ENCODE results near the gene SDK1.

The SDK1 gene

DNA sequence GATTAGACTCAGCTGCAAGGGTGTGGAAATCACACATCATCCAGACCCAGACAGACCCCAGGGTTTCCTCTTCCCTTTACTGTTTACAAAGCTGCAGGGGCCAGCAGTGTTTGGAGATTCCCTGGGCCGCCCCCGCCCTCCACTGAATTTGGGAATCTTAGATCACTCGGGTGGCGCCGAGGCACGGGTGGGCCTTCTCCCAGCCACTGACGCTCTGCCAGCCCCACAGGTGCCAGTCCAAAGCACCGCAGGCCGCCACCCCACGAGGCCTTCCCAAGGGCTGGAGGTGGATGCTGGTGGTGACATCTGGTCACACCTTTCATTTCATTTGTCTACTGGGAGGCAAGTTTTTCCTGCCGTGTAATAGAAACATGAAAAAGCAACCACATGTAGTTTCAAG lies 941.7 kb downstream of the SDK1 start:
- TF ChIP-seq, protein P1, sequence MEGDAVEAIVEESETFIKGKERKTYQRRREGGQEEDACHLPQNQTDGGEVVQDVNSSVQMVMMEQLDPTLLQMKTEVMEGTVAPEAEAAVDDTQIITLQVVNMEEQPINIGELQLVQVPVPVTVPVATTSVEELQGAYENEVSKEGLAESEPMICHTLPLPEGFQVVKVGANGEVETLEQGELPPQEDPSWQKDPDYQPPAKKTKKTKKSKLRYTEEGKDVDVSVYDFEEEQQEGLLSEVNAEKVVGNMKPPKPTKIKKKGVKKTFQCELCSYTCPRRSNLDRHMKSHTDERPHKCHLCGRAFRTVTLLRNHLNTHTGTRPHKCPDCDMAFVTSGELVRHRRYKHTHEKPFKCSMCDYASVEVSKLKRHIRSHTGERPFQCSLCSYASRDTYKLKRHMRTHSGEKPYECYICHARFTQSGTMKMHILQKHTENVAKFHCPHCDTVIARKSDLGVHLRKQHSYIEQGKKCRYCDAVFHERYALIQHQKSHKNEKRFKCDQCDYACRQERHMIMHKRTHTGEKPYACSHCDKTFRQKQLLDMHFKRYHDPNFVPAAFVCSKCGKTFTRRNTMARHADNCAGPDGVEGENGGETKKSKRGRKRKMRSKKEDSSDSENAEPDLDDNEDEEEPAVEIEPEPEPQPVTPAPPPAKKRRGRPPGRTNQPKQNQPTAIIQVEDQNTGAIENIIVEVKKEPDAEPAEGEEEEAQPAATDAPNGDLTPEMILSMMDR (IDR thresholded peaks at IDR 0.05; ENCODE audit: extremely low read depth, insufficient read depth, missing control alignments) = no peak
- in situ Hi-C loops (cut with MboI; ENCODE audit: low pct_unique_long_range_greater_than_20kb, low sequenced_read_pairs, unreplicated experiment) = no loop called here
- DNase-seq (ENCODE audit: low spot score) = no peak

DNA sequence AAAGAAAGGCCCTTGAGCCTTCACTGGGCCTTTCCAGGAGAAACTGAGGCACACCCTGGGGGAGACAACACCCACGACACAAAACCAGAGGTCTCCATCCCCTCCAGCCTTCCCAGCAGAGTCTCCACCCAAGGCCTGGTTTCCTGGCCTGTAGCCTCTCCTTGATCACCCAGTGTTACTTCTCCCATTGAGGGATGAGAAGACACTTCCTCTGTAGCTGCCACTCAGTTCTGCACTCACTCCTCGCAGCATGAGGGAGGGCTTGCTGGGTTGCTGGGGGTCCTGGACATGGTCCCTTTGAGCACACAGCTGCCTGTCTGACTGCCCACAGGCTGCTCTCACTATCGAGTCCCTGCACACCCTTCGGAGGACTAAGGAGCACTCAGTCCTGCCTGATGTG lies 943.0 kb downstream of the SDK1 start:
- TF ChIP-seq, protein P1 (IDR thresholded peaks at IDR 0.05; ENCODE audit: extremely low read depth, insufficient read depth, missing control alignments) = no peak
- in situ Hi-C loops (cut with MboI; ENCODE audit: low pct_unique_long_range_greater_than_20kb, low sequenced_read_pairs, unreplicated experiment) = no loop called here
- no peak for DNase-seq (ENCODE audit: low spot score)

DNA sequence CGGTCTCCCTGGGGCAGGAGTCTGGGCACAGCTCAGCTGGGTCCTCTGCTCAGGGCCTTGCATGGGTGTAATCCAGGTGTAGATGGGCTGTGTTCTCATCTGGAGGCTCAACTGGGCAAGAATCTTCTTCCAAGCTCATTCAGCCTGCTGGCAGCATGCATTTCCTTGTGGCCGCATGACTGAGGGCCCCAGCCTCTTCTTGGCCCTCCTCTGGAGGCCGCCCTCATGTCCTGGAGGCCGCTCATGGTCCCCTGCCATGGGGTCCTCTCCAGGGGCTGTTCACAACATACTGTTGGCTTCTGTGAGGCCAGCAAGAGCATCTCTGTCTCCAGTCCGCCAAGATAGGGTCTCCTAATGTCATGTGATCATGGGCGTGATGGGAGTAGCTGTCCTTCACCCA lies 943.6 kb downstream of the SDK1 start:
- DNase-seq (ENCODE audit: low spot score) = no peak
- TF ChIP-seq, protein P1 (IDR thresholded peaks at IDR 0.05; ENCODE audit: extremely low read depth, insufficient read depth, missing control alignments) = no peak
- in situ Hi-C loops (cut with MboI; ENCODE audit: low pct_unique_long_range_greater_than_20kb, low sequenced_read_pairs, unreplicated experiment) = no loop called here

DNA sequence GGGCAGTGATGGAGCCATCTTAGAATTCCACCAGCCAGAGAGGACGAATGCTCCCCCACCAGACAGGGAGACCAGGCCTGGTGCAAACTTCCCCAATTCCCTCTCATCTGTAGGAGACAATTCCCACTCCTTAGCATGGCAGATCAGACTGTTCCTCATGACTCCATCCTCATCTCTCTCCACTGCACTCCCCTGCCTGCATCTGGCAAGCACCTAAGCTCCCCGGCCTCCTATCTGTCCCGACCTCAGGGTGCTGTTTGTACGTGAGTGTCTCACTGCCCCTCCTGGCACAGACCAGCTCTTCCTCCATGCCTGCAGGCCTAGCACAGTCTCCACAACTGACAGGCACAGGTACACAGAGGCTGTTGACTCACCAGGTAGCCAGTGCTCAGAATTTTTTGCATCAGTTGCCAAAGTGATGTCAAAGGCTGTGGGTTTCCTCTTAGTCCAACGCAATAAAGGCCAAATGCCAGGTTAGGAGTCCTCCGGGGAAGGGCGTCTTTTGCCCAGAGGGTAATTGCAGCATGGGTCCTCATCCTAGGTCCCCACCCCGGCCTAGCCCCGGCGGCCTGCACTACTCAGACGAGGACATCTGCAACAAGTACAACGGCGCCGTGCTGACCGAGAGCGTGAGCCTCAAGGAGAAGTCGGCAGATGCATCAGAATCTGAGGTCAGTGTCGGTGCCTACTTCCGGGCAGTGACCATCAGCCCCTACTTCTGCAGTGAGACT lies 944.2 kb downstream of the SDK1 start:
- no peak for DNase-seq (ENCODE audit: low spot score)
- in situ Hi-C loops (cut with MboI; ENCODE audit: low pct_unique_long_range_greater_than_20kb, low sequenced_read_pairs, unreplicated experiment) = no loop called here
- TF ChIP-seq, protein P1 (IDR thresholded peaks at IDR 0.05; ENCODE audit: extremely low read depth, insufficient read depth, missing control alignments) = no peak

DNA sequence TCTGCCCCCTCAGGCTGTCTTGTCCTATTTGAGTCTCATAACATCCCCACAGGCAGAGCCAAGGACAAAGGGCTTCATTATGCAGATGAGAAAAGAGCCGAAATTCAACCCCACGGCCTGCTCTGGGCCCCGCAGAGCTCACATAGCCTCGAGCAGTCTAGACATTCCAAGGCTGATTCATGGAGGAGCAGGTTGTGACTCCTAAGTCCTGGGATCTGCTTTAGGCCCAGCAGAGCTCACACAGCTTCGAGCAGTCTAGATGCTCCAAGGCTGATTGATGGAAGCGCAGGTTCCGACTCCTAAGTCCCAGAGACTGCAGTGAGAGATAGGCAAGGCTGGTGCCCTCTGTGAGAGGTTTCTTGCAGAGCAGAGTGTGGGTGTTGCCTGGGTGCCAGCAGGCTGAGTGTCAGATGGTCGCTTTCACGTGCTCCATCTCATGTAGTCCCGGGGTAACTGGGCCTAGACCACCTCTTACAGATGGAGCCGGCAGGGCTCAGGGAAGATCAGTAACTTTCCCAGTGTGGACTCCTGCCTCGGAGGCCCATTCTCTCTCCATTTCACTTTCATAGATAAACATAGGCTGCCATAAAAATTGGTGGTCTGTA lies 944.9 kb downstream of the SDK1 start:
- in situ Hi-C loops (cut with MboI; ENCODE audit: low pct_unique_long_range_greater_than_20kb, low sequenced_read_pairs, unreplicated experiment) = no loop called here
- DNase-seq (ENCODE audit: low spot score) = no peak
- TF ChIP-seq, protein P1 (IDR thresholded peaks at IDR 0.05; ENCODE audit: extremely low read depth, insufficient read depth, missing control alignments) = no peak

DNA sequence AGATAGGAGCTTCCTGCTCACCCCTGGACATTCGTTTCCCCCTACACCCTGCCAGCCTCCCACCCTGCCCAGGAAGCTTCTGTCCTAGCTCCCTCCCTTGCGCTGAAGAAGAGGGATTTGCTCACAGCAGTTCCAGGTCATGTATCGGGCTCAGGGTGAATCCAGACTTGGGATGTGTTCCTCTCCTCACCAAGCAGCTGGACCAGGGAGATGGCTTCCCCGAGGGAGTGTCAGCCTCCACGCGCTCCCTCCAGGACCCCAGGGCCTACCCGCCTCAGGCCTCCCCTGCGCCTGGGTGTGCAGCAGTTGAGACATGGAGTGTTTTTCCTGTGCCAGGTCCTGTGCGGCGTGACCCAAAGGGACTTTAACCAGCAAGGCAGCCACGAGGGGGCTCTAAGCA lies 945.5 kb downstream of the SDK1 start:
- in situ Hi-C loops (cut with MboI; ENCODE audit: low pct_unique_long_range_greater_than_20kb, low sequenced_read_pairs, unreplicated experiment) = no loop called here
- DNase-seq (ENCODE audit: low spot score) = no peak
- TF ChIP-seq, protein P1 (IDR thresholded peaks at IDR 0.05; ENCODE audit: extremely low read depth, insufficient read depth, missing control alignments) = no peak
